Measurements from ENCODE around the gene TXNDC17. TPM values are rescaled to one million over a fixed set of nuclear protein-coding genes. Genes with fewer than 3 reads are reported as not detected.

Gene TXNDC17
- total RNA-seq, 1 donor from 2014 or later = 53.2 TPM

DNA sequence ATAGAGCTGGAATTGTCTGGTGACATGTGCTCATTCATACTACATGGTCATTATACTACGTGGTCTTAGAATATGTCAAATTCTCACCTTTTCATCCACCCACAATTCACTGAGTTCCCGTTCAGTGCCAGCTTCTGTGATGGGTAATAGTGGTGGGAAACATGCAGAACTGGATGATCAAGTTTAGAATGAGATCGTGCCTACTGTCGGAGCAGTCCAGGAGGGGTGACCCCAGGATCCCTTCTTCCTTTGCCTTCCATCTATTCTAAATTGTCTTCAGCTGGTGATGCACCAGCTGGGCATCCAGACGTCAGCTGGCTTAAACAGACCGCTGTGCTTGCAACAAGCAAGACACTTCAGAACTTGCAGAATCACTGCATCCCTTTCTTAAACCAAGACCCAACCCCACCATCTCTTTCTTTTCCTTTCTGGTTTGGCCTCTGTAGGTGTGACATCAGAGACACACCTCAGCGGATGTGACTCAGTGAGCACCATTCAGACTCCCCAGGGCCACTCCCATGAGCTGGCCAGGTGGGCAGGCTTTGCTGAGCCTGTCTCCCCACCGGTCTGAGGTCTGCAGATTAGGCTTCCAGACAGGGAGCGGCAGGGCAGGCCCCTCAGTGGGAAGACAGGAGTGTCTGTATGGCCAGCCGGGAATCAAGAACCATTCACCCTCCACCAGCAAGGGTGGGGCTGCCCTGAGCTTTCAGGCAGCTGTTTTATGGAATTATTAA lies 28.8 kb downstream of the TXNDC17 start:
- no peak for DNase-seq
- no peaks in the 10 kb centered on the region for H3K9me3 ChIP-seq (replicated peaks)
- intact Hi-C loops (cut with micrococcal nuclease) = no loop called here
- H3K4me3 ChIP-seq = no peak overlapping the region
- H3K27me3 ChIP-seq (ENCODE audit: low read depth) = peaks cover 66% of the 10 kb centered on the region
- no peak for TF ChIP-seq CTCF (IDR thresholded peaks at IDR 0.05; ENCODE audit: borderline replicate concordance)
- peaks cover 7% of the 10 kb centered on the region for H3K4me1 ChIP-seq
- no peaks in the 10 kb centered on the region for H3K36me3 ChIP-seq
- no peak overlapping the region for H3K27ac ChIP-seq (replicated peaks)

- peaks cover 66% of the 10 kb centered on the region for H3K27me3 ChIP-seq (ENCODE audit: low read depth)
- no peaks in the 10 kb centered on the region for H3K36me3 ChIP-seq
- TF ChIP-seq CTCF (IDR thresholded peaks at IDR 0.05; ENCODE audit: borderline replicate concordance) = no peak
- H3K9me3 ChIP-seq (replicated peaks) = no peaks in the 10 kb centered on the region
- DNase-seq = no peak
- H3K4me3 ChIP-seq = no peak overlapping the region
- intact Hi-C loops (cut with micrococcal nuclease) = no loop called here
- no peak overlapping the region for H3K27ac ChIP-seq (replicated peaks)
- peaks cover 7% of the 10 kb centered on the region for H3K4me1 ChIP-seq
These were observed 29.7 kb downstream of the TXNDC17 start for GRCh38 chr17:6670571-6670970.

DNA sequence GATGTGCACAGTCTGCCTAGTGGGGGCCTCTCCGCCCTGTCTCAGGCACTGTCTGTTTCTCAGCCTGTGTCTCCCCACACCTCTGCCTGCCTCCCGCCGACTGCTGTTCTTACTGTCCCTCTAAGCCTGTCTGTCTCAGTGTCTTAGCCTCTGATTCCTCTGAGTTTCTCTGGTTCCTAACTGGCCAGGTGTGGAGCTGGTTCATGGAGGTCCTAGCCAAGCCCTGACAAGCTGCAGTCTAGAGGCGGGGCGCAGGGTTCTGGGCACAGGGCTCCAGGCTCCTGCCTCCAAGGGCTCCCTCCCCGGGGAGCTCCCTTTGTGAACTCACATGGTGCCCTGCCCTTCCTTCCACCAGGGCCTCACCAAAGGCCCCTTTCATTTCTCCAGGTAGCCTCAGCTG lies 30.1 kb downstream of the TXNDC17 start:
- H3K27me3 ChIP-seq (ENCODE audit: low read depth) = peaks cover 67% of the 10 kb centered on the region
- H3K36me3 ChIP-seq = no peaks in the 10 kb centered on the region
- H3K4me3 ChIP-seq = no peak overlapping the region
- no peak overlapping the region for H3K27ac ChIP-seq (replicated peaks)
- H3K4me1 ChIP-seq = peaks cover 3% of the 10 kb centered on the region
- DNase-seq = no peak
- intact Hi-C loops (cut with micrococcal nuclease) = no loop called here
- TF ChIP-seq CTCF (IDR thresholded peaks at IDR 0.05; ENCODE audit: borderline replicate concordance) = no peak
- H3K9me3 ChIP-seq (replicated peaks) = no peaks in the 10 kb centered on the region

- peaks cover 72% of the 10 kb centered on the region for H3K27me3 ChIP-seq (ENCODE audit: low read depth)
- no peaks in the 10 kb centered on the region for H3K4me1 ChIP-seq
- H3K27ac ChIP-seq (replicated peaks) = no peak overlapping the region
- no peak for DNase-seq
- intact Hi-C loops (cut with micrococcal nuclease) = no loop called here
- TF ChIP-seq CTCF (IDR thresholded peaks at IDR 0.05; ENCODE audit: borderline replicate concordance) = no peak
- no peak overlapping the region for H3K4me3 ChIP-seq
- no peaks in the 10 kb centered on the region for H3K36me3 ChIP-seq
- H3K9me3 ChIP-seq (replicated peaks) = no peaks in the 10 kb centered on the region
These were observed 30.6 kb downstream of the TXNDC17 start for GRCh38 chr17:6671431-6671830.

DNA sequence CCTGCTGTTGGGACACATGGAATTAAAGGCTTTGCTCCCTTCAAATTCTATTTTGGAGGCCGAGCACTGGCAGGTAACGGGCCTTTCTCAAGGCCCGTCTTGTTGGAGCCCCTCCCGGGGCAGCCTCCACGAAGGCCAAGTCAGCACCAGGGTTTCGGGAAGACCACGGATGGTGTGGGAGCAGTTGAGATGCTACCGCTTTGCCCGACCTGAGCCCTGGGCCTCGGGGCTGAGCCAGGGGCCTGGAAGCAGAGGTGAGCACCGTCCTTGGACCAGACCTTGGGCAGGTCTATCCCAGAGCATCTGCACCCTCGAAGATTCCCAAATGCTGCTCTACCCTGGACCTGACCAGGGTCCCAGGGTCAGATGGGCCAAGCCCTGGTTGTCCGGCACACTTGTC lies 33.7 kb downstream of the TXNDC17 start:
- DNase-seq = no peak
- H3K27me3 ChIP-seq (ENCODE audit: low read depth) = peaks cover 80% of the 10 kb centered on the region
- no peak for TF ChIP-seq CTCF (IDR thresholded peaks at IDR 0.05; ENCODE audit: borderline replicate concordance)
- intact Hi-C loops (cut with micrococcal nuclease) = no loop called here
- H3K36me3 ChIP-seq = no peaks in the 10 kb centered on the region
- no peaks in the 10 kb centered on the region for H3K4me1 ChIP-seq
- H3K27ac ChIP-seq (replicated peaks) = no peak overlapping the region
- H3K9me3 ChIP-seq (replicated peaks) = no peaks in the 10 kb centered on the region
- no peak overlapping the region for H3K4me3 ChIP-seq
